ENCODE data around the gene RAPGEF4.

The RAPGEF4 gene

DNA sequence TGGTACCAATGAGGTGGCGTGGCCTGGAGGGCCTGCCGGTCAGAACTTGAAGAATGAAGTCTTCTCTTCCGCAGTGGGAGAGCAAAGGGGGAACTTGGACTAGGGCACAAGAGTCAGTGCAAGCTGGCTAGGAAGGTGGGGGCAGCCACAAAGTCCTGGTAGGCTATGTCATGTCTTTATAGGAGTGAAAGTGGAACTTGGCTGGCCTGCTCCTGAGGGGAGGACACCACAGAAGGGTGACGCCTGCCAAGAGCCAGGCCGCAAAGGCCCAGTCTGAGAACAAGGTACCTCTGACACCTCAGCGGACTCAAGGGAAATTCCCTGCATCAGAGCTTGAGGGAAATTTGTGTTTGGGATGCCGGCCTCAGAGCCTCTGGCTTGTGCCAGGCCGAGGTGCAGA, 307.8 kb downstream of the RAPGEF4 start:
- no peak for DNase-seq (ENCODE audit: low spot score)
- TF ChIP-seq, protein P1, sequence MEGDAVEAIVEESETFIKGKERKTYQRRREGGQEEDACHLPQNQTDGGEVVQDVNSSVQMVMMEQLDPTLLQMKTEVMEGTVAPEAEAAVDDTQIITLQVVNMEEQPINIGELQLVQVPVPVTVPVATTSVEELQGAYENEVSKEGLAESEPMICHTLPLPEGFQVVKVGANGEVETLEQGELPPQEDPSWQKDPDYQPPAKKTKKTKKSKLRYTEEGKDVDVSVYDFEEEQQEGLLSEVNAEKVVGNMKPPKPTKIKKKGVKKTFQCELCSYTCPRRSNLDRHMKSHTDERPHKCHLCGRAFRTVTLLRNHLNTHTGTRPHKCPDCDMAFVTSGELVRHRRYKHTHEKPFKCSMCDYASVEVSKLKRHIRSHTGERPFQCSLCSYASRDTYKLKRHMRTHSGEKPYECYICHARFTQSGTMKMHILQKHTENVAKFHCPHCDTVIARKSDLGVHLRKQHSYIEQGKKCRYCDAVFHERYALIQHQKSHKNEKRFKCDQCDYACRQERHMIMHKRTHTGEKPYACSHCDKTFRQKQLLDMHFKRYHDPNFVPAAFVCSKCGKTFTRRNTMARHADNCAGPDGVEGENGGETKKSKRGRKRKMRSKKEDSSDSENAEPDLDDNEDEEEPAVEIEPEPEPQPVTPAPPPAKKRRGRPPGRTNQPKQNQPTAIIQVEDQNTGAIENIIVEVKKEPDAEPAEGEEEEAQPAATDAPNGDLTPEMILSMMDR (IDR thresholded peaks at IDR 0.05; ENCODE audit: borderline replicate concordance, control extremely low read depth, extremely low read depth, insufficient read depth, missing control alignments): no peak
- in situ Hi-C loops (cut with MboI; ENCODE audit: low sequenced_read_pairs, unreplicated experiment): no loop called here

DNA sequence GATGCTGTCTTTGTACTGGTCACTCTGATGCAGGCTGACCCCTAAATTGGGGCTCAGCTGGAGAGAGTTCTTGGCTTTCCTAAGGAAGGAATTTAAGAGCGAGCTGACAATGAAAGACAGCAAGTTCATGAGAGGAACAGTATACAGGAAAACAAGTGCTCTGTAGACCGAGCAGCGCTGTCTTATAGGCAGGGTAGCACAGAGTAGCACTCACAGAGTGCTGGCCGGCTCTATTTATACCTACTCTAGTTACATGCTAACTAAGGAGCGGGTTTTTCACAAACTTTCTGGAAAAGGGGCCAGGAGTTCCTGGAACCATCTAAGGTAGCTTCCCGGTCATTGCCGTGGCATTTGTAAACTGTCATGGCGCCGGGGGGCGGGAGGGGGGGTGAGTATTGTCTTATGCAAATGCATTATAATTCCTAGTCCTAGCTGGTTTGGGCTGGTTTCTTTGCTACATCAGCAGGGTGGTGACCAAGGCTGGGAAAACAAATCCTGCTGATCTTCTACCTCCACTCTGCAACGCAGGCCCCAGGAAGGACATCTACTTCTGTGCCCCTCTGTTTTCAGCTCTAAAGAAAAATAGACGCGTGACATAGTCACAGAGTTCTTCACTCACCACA, 308.4 kb downstream of the RAPGEF4 start:
- in situ Hi-C loops (cut with MboI; ENCODE audit: low sequenced_read_pairs, unreplicated experiment): no loop called here
- TF ChIP-seq, protein P1 (IDR thresholded peaks at IDR 0.05; ENCODE audit: borderline replicate concordance, control extremely low read depth, extremely low read depth, insufficient read depth, missing control alignments): no peak
- DNase-seq (ENCODE audit: low spot score): no peak

DNA sequence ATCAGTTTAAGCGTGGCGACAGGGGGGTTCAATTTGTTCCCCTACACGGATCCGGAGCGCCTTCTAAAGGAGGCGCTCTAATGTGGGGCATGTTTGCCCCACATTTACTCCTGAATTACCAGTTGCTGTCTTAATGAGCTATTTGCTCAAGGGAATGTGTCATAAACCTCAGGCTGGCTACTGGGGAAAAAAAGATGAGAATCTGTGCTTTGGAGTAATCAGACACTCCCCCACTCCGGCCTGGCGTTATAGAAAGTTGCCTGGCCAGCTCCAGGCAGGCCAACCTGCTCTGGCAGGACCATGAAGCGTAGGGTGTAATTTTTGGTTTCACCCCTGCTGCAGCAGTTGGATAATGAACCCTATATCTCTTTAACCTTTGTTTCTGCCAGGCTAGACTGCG, 309.0 kb downstream of the RAPGEF4 start:
- TF ChIP-seq, protein P1 (IDR thresholded peaks at IDR 0.05; ENCODE audit: borderline replicate concordance, control extremely low read depth, extremely low read depth, insufficient read depth, missing control alignments): no peak
- in situ Hi-C loops (cut with MboI; ENCODE audit: low sequenced_read_pairs, unreplicated experiment): no loop called here
- no peak for DNase-seq (ENCODE audit: low spot score)

DNA sequence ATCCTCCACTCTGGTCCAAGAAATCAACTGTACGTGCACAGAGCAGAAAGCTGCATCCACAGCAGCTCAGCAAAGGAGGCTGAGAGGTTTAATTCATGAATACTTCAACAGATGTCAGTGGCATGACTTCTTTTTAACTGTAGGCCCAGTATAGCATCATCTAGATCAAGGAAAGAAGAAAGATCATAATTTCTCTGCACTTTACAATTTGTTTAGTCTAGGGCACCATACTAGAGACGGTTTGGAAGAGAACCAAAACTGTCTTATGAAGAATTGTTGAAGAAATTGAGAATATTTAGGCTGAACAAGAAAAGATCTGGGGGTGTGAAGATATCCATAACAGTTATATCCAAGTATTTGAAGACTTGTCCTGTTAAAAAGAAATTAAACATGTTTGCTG, 309.5 kb downstream of the RAPGEF4 start:
- DNase-seq (ENCODE audit: low spot score): no peak
- in situ Hi-C loops (cut with MboI; ENCODE audit: low sequenced_read_pairs, unreplicated experiment): no loop called here
- TF ChIP-seq, protein P1 (IDR thresholded peaks at IDR 0.05; ENCODE audit: borderline replicate concordance, control extremely low read depth, extremely low read depth, insufficient read depth, missing control alignments): no peak

DNA sequence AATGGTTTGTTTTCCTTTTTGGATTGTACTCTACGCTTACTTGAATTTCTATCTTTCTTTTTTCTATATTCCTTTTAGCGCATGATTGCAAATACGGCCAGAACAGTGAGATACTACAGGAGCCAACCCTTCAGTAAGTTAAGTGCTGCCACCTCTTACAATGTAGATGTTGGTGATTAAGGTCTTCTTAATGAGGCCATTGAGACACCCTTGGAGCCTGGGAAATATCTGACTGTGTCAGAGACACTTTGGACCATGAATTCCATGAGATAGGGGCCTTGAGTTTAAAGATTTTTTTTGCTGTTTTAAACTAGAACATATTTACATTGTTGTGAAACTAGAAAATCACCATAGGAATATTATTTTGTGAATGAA, 312.9 kb downstream of the RAPGEF4 start:
- TF ChIP-seq, protein P1 (IDR thresholded peaks at IDR 0.05; ENCODE audit: borderline replicate concordance, control extremely low read depth, extremely low read depth, insufficient read depth, missing control alignments): no peak
- no peak for DNase-seq (ENCODE audit: low spot score)
- in situ Hi-C loops (cut with MboI; ENCODE audit: low sequenced_read_pairs, unreplicated experiment): no loop called here

DNA sequence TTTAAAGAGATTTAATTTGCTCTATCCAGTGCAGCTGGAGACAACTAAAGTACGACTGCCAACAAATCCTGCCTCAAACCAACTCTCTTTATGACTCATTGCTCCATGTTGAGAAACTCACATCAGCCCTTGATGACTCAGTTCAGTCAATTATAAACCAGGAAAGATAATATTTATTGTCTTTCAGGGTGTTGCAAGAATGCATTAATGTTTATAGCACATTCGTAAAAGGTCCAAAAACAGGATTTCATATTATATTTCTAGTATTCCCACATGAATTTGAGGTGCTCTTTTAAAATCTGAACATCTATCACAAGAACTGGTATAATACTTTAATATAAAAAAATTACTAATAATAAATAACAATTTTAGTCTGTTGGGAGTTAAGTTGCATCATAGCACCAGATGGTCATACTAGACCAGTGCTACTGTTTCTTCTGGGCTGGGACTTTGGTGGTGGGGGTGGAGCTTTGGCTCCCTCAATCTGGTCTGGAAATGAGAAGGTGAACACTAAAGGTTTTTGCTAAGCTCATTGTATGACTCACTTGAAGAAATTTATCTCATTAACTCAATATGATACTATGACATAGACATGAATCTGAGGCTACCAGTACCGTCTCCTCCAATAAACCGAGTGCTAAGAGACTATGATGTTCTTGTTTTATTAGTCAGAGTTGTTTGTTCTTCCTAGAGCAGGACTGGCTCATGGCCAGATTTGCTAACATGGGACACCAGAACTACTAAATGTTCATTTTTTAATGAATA, 313.4 kb downstream of the RAPGEF4 start:
- TF ChIP-seq, protein P1 (IDR thresholded peaks at IDR 0.05; ENCODE audit: borderline replicate concordance, control extremely low read depth, extremely low read depth, insufficient read depth, missing control alignments): no peak
- in situ Hi-C loops (cut with MboI; ENCODE audit: low sequenced_read_pairs, unreplicated experiment): no loop called here
- DNase-seq (ENCODE audit: low spot score): peak; percentile 51
